T-helper 2 cell (primary cell): ENCODE measurements around the gene SLC16A3.

Source experiments
- DNase-seq, 5 experiments: peaks; one replicate each; pipeline versions ENCODE4 v3.0.0 to v3.0.0-alpha.2; 2012 to 2022

The SLC16A3 gene

DNA sequence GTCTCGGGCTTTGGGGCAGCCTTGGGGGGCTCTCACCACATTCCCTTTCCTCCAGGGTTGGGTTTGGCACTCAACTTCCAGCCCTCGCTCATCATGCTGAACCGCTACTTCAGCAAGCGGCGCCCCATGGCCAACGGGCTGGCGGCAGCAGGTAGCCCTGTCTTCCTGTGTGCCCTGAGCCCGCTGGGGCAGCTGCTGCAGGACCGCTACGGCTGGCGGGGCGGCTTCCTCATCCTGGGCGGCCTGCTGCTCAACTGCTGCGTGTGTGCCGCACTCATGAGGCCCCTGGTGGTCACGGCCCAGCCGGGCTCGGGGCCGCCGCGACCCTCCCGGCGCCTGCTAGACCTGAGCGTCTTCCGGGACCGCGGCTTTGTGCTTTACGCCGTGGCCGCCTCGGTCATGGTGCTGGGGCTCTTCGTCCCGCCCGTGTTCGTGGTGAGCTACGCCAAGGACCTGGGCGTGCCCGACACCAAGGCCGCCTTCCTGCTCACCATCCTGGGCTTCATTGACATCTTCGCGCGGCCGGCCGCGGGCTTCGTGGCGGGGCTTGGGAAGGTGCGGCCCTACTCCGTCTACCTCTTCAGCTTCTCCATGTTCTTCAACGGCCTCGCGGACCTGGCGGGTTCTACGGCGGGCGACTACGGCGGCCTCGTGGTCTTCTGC, 8.4 kb downstream of the SLC16A3 start:
- no peak for DNase-seq

DNA sequence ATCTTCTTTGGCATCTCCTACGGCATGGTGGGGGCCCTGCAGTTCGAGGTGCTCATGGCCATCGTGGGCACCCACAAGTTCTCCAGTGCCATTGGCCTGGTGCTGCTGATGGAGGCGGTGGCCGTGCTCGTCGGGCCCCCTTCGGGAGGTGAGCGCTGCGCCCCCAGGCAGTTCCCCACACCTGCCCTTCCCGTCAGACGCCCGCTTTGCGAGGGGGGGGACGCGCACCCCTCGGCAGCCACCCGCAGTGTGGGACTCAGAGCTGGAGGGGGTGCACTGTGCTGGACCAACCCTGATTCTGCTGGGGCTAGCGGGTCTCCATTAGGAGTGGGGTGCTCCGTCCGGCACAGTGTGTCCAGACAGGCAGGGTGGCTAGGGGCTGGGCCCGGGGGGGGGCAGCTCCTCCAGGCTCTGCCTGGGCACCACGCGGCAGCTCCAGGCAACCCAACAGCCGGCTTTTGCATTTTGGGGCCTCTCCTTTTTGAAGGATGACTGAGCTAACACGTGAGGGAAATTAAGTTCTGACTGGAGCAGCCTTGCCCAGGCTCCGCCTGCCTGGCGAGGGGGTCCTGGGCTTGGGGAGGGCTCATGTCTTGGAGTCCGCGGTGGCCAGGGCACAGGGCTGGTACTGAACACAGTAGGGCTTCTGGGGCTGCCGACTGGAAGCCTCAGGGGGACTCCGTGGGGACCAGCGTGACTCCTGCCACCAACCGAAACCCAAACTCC, 9.1 kb downstream of the SLC16A3 start:
- DNase-seq = no peak

DNA sequence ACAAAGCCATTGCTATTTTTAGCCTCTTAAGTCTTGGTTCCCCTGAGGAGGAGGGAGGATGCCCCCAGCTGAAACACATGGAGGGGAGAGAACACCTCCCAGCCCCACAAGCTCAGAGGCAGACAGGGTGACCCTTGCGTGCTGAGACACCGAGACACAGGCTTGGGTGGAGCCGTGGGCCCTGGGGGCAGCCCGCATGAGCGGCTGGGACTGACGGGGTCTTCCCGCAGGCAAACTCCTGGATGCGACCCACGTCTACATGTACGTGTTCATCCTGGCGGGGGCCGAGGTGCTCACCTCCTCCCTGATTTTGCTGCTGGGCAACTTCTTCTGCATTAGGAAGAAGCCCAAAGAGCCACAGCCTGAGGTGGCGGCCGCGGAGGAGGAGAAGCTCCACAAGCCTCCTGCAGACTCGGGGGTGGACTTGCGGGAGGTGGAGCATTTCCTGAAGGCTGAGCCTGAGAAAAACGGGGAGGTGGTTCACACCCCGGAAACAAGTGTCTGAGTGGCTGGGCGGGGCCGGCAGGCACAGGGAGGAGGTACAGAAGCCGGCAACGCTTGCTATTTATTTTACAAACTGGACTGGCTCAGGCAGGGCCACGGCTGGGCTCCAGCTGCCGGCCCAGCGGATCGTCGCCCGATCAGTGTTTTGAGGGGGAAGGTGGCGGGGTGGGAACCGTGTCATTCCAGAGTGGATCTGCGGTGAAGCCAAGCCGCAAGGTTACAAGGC, 9.8 kb downstream of the SLC16A3 start:
- DNase-seq = peak; percentile 48 to 82 (median 70)

DNA sequence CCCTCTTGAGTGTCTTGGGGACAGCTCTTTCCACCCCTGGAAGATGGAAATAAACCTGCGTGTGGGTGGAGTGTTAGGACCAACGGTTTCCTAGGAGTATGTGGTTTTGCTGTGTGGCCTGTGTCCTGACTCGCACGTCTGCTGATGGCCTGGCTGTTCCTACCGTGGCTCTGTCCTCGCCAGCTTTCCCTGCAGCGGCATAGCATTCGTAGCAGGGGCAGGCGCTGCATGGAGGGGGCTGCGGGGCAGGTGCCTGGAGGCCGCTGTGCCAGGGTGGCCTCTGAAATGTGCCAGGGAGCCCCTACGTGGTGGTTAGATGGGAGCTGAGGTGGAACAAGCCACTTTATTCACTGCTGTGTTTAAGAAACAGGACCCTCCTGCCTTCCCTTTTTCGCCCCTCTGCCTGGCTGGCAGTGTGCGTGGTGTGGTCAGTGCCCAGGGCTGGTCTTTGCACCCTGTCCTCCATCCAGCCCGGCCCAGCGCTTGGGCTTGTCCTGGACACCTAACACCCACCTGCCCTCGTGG, 10.6 kb downstream of the SLC16A3 start:
- no peak for DNase-seq

DNA sequence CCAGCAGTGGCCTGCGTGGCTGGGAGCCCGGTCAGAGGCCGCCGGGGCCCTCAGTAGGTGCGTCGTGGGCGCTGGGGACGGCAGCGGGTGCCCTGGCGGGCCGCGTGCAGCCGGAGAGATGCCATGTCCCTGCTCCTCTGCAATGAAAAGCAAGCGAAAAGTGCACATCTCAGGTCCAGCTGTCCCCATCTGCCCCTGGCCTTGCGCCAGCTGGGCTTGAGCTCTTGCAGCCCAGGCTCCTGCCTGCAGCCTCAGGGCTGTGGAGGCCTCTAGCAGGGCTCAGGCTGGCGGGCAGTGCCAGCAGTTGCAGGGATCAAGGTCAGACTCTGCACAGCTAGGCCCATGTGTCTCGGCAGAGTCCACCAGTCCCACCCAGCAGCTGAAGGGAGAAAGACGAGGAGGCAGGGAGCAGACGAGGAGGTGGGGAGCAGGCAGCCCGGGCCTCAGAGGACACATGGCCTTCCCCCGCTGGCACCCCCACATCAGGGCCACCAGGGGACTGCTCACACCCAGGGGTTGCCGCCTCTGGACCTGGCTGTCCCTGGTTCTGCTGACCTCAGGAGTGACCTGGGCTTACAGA, 11.2 kb downstream of the SLC16A3 start:
- no peak for DNase-seq

DNA sequence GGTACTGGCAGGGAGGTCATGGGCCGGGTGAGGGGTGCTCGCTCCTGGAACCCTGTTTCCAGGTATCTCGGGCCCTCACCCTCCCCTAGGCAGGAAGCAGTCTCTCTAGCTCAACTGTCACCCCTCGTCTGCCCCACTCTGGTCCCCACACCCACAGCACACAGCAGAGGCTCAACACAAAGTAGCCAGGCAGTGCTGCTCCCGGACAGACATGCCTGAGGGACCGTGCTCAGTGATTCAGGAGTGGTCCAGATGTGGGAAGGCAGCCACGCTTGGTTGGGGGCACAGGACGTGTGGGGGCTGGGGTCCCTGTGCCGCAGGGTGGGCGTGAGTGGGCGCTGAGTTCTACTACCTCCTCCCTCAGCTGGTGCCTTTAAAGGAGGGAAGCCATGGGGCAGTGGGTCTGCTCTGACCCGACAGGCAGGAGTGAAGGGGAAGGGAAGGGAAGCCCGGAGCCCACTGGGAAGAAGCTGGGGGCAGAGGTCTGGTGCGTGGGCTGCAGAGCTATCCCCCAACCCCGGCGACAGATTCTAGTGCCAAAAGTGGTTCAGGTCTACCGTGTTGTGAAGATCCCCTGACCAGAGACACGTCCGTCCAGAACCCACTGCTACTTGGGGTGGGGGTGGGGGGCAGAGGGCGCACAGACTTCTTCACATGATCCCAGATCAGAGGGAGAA, 11.8 kb downstream of the SLC16A3 start:
- no peak for DNase-seq

DNA sequence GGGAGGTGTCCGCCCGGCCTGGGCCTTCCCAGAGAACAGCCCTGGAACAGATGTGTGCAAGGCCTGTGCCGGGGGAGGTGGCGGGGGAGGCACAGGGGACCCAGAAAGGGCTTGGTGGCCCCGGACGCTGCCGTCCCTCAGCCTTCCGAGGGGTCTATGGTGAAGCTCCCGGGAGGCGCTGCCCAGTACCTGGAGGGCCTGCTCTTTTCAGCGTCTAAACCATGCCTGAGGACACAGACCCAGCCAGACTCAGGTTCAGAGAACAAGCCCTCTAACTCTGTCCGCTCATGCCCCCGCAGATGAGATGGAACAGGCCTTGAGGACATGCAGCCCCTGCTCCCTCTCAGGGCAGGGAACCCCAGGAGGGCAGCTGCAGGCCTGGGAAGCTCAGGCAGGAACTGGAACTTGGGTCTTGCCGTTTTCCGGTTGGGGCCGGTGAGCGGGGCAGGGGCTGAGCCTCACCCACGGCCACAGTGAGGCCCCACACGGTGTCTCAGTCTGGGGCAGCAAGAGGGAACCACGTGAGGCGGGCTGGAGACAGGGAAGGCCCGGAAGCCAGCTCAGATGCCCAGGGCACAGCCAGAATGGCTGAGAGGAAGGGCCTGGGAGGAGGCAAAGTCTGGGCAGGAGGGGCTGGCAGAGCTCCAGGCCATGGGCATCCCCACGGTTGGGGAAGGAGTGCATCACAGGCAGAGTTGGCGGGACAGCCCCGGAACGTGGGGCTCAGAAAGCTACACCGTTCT, 12.5 kb downstream of the SLC16A3 start:
- no peak for DNase-seq

DNA sequence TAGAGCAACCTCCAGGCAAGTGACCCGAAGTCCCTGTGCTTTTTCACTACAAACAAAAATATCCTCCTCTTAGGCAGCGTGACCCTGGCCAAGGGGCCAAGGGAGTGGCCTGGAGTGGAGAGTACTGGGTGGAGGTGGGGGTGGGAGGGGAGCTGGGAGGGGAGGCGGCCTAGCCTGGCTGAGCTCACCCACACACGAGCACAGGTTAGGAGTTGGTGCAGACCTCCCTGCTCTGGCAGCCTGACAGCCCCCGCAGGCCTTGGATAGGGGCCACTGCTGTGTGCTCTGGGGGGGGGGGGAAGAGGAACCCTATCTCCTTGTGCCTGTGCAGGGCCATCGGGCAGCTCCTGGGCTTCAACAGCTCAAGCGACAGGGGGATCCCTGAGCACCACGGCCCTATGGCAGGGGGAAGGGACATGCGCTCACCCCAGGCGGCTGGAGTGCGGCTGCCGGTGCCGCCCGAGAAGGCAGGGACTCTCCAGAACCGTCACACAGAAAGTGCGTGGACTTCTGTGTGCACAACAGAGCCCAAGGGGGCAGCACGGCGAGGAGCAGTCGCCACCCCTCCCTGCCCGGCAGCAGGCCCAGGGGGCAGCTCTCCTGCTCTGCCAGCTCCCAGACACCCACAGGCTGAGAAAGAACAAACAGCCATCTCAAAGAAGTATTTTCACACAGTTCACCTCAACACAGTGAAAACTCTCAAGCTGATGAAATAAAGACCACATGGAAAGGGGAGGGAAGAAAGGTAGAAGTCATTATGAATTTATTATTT, 13.3 kb downstream of the SLC16A3 start:
- DNase-seq = no peak

DNA sequence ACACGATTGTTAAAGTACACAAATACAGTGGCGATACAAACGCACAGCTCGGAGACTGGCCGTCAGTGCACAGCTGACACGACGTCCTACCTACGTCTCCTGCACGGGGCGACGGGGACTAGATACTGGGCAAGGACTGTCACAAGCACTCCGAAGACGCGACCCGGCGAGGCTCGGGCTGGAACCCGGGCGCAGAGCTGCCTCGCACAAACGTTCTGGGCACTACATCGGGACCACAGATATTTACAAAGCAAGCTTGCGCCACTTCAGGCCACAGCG, 13.8 kb downstream of the SLC16A3 start:
- no peak for DNase-seq

DNA sequence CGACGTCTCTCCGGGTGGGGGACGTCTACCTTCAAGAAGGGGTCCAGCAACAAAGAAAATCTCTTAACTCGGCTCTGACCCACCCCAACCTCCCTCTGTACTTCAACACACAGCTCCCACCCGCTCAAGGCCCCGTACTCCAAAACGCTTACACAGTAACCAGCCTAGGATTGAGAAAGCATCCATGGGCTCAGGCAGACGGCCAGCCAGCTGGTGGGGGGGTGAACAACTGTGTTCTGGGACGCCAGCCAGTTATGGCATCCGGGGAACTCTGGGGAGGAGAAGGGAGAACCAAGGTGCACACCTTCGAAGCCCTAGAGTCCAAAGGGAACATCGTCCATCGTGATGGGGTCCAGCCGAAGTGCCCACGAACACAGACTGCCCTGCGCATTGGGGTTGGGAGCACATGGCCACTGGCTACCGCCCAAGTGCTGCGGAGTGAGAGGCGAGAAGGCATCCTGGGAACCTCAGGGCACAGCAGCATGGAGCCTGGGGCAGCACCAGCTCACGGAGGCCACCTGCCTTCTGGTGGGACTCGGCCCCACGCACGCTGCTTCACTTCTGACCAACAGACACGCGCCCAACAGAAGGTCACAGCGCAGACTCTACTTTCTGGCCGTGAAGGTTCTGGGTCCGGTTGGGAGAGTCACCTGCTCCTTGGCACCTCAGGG, 14.3 kb downstream of the SLC16A3 start:
- no peak for DNase-seq

DNA sequence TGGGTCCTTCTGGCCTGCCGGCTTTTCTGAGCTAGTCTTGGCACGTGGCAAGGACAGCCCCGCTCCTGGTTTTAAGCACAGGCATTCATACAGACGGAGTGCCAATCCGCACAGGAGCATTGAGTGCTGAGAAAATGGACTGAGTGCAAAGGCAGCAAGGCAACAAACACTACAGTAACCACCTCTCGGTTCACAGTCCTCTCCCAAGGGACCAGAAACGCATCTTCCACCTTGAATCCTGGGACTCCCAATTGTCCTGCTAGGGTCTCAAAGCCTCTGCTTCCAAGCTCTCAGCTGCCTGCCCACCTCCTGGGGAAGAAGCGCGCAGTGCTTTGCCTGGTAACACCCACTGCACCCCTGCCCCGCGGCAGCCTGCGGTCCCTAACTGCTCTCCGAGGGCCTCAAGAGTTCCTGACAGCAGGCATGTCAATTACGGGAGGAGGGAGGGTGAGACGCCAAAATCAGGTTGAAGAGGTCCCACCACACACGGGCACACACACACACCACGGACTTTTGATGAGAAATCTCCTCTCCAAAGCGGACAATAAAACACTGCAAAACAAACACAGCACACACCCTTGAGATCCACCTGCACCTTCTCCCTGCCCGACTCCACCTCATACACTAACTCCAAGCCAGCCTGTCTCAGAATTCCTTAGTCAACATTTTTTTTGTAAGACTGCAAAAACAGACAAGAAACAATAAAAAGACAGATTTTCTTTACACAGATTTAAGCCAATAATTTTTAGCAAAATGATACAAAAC, 15.0 kb downstream of the SLC16A3 start:
- DNase-seq = no peak

DNA sequence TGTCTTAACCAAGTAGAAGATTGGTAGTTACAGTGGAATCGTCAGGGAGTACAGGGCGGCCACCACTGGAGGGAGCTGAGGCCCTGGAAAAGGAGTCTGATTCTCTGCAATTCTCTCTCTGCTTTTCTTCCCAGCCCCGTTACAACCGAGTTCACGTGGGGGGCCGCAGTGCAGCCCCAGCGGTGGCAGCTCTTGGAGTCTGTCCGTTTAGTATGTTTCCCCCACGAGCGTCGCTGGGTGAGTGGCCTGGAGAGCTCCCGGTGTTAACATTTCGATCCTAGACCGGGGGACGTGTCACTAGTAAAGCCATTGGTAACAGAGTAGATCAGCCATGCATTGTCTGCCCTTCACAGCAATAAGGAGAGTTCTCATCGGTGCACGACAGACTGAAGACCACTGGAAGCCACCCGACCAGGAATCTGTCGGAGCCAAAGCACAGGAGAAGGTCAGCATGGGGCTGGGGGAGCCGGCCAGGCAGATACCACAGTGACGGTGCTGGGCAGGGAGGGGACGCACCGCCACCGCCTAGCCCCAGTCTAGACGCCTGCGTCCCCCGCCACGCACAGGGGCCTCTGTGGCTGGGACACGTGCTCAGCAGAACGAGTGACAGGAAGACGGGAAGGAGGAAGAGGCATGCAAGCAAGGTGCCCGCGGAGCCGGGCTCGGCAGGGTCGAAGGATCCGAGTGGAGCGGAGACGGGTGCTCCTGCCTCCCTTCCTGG, 15.7 kb downstream of the SLC16A3 start:
- DNase-seq = no peak

DNA sequence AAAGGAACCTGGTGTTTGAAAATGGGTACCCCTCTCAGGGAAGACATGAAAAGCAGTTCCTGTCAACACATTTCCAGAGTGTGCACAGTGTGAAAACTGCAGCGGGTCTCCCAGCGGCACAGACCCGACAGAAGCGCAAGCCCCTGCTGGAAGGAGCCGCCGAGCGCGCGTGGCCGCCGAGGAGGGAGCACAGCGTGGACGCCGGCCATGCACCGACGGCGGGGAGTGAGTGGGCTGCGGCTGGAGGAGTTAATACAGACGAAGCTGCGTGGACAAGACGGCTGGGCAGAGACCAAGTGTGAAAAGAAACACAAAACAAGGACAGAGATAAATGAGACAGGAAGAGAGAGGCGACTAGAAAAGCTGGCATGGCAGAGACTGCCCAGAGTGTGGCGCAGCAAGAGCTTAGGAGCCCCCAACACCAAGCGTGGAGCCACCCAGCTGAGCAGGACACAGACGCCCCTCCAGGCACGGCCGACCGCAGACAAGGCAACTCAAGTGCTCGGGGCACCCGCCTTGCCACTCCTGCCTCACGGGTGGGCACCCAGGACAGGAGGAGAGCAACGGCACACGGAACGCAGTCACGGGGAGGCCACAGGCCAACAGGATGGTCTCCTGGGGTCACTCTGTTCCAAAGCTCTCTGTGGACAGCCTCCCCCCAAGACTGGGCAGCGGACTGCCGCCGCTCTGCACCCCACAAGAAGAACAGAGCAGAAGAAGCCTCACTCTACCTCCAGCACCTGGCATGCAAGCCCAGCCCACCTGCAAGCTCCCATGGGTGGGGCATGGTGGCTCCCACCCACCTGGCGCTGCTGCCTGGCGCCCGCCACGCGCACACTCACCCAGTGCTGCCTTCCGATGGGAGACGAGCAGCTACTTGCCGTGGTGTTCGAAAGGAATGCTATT, 16.5 kb downstream of the SLC16A3 start:
- DNase-seq = no peak

DNA sequence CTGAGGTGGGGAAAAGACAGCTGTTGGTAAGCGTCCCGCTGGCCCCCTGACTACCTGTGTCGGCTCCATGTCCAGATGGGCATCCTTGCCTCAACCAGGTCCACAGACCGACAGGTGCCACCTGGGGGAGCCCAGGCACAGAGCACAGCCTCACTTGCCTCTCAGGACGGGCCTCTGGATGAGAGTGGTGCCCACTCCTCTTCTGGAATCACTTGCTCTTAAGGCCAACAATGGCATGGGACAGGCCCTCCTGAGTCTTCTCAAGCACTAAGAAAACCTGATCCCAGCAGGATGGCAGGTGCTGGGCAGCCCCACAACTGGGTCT, 17.2 kb downstream of the SLC16A3 start:
- DNase-seq = no peak

DNA sequence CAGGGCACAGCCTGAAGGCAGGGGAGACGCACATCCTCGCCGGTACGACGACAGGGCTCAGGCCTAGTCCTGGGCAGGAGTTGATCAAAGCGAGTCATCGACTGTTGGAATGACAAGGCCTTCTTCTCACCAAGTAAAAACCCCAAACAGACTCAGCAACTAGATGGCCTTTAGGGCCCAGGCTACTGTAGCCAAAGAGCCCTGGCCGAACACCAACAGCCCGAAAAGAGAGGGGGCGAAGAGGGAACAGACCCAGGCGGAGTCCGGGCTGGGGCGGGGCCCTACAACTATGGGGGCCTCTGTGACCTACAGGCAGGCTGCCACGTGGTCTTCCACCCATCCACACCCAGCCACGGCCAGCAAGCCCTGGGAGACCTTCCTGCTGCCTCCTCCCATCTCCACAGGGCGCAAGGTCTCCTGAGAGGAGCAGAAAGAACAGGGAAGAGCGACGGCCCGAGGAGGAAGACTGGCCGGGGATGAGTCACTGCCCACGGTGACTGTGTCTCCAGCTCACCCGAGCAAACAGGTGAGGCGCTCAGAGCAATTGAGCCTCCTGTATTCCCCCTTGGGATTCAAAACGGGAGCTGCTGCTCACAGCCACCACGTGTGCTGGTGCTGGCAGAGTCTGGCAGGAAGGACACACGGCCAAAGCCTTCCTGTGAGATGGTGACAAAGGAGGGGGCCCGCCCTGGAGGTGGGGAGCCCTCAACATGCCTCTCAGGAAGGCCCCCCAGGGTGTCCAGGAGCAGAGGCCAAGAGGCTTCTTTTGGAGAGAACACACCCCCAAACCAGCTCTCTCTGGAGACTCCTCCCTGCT, 17.7 kb downstream of the SLC16A3 start:
- no peak for DNase-seq

DNA sequence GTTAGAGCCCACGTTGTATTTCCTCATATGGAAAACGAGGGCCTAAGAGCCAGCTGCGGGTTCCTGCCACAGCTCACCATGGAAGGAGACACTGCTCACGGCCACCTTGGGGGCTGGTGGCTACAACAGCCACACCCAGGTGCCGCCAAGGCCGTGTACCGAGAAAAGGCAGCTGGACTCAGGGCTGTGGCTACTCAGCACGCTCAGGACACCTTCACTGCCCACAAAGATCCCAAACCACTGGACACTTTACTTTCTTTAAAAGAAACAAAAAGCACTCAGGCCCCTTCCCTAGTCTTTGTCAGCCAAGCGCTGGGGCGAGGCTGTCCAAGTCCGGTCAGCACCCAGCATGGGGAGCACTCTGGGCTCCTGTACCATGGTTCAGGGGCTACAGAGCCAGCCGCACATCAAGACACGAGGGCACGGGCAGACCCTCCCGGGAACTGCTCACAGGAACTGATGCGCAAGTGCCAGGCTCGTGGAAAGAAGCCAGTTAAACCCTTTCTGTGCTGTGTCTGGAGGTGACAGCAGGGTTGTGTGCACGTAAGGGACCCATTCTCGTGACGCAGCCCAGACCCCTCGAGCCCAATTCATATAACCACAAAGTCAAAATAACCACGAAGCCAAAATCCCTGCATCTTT, 18.5 kb downstream of the SLC16A3 start:
- no peak for DNase-seq
